SKM-1 treated with dmso at 0.1 percent for 144 hours (cell line): ENCODE results near the gene FOXD4.
"Not testable (repeated sequence)": the region's sequence is repeated elsewhere in the genome, so short reads cannot be mapped to it uniquely, and the experiment has no call there.

Source experiments
- DNase-seq: peaks from one replicate; lab custom pipeline; 2025; ENCODE audit not compliant: unreplicated experiment; lab: John Stamatoyannopoulos, UW

The FOXD4 gene

DNA sequence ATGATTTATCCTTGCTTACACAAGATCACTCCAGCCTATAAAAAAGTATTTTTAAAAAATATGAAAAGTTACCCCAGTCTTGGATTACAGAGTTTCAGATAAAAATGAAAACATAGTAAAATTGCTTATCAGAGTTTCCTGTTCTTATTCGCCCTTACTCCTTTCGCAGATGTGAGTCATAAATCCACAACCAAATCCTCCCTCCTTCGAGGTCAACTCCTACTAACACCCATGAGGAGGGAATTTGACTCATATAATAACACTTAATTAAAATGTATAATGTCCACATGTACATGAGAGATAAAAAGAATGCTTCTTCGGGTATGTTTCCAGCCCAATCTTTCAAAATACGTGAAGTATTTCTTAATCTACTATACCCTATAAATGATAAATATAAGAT, 23.9 kb downstream of the FOXD4 start:
- not testable (repeated sequence) for DNase-seq

- DNase-seq, result not testable (repeated sequence)
Observed at GRCh38 chr9:93909-94308, 24.3 kb downstream of the FOXD4 start.

- DNase-seq, result not testable (repeated sequence)
Observed at GRCh38 chr9:90851-91250, 27.4 kb downstream of the FOXD4 start.

DNA sequence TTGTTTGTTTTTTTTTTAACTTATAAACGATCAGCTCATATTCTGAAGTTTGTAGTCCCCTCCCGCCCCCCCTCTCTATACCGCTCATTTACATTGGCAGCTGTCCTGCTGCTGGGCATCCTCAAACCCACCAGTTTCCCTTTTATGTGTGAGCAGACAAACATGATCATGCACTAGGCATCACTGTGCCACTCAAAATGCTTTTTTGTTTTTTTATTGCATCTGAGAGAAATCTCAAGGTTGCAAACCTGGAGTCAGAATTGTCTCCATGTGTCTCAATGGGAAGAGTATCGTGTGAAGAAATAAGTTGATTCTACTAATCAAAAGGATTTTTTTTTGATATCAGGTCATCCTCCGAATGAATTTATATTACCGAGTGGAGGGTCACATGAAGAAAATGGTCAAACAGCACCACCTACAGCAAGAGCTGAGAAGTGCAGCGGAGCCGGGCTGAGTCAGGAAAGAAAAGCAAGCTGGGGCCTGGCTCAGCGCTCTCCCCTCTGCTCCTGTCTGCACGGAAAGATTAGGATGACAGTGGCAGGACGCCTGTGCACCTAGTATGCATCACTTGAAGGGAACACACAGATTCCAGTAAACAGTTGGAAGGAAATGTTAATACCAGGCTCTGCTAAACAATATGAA, 29.7 kb downstream of the FOXD4 start:
- not testable (repeated sequence) for DNase-seq

- DNase-seq, result not testable (repeated sequence)
Observed at GRCh38 chr9:87860-88259, 30.4 kb downstream of the FOXD4 start.

DNA sequence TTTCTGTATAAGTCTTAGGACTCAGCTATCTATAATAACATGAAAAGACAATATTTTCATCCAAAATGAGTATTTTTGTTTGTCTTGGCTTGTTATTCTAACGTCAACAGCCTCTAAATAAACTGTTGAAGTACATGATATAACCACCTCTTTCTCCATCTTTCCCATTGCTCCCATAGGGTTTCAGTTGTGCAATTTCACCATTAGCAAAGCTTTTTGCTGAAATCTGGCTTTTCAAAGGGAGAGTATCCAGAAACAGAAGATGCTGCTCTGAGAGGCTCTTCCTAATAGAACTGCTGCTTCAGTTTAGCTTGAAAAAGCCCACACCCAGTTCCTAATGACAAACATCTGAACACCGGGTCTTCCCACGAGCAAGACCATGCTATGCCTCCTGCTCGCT, 31.1 kb downstream of the FOXD4 start:
- DNase-seq, result not testable (repeated sequence)

GRCh38 chr9:86697-87096, 31.5 kb downstream of the FOXD4 start:
- DNase-seq, result not testable (repeated sequence)

- DNase-seq, result not testable (repeated sequence)
Observed at GRCh38 chr9:82932-83689, 35.1 kb downstream of the FOXD4 start.

DNA sequence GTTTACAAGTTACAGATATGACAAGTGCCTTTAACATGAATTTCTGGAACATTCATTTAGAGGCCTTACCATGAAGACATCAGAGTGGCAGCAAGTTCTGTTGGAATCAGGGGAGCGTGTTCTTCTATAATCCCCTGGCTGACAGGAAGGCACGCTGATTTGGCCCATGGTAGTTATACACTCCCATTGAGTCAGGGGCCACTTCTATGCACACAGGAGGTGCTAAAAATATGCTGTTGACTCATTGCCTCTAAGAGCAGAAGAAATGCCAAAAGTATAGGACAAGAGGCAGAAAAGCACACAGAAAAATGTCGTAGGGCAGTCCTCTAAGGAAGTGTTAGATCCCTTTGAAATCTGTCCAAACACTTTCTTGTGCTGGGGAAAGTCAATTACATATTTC, 39.9 kb downstream of the FOXD4 start:
- DNase-seq, result not testable (repeated sequence)

DNA sequence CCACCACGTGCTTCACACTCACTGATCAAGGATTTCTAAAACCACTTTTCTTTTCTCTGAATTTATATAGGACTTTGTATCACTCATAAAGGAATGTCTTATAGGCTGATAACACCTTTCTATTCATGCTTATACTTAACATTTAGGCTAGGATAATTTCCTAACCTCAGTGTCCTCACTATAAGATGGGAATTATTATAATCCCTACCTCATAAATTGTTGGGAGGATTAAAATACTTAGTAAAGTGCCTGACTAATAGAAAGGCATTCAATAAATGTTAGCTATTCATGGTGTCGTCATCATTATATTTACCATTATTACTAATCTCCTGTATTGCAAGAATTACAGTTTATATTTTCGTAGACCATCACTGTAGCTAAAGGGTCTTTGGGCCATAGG, 41.8 kb downstream of the FOXD4 start:
- not testable (repeated sequence) for DNase-seq

GRCh38 chr9:73900-74525, 44.2 kb downstream of the FOXD4 start:
- DNase-seq, result not testable (repeated sequence)

- DNase-seq, result not testable (repeated sequence)
Observed at GRCh38 chr9:73076-73899, 44.9 kb downstream of the FOXD4 start.
